HG03135 (cell line): ENCODE results near the gene SLC27A1.
"Not testable (repeated sequence)": the region's sequence is repeated elsewhere in the genome, so short reads cannot be mapped to it uniquely, and the experiment has no call there.

Experiments used
- ATAC-seq: cut with Tn5 transposase; IDR thresholded peaks from one replicate; pipeline ENCODE4 v1.9.1; 2021; ENCODE audit warnings: mild to moderate bottlenecking, moderate library complexity; ENCODE audit not compliant: unreplicated experiment

SLC27A1 gene

DNA sequence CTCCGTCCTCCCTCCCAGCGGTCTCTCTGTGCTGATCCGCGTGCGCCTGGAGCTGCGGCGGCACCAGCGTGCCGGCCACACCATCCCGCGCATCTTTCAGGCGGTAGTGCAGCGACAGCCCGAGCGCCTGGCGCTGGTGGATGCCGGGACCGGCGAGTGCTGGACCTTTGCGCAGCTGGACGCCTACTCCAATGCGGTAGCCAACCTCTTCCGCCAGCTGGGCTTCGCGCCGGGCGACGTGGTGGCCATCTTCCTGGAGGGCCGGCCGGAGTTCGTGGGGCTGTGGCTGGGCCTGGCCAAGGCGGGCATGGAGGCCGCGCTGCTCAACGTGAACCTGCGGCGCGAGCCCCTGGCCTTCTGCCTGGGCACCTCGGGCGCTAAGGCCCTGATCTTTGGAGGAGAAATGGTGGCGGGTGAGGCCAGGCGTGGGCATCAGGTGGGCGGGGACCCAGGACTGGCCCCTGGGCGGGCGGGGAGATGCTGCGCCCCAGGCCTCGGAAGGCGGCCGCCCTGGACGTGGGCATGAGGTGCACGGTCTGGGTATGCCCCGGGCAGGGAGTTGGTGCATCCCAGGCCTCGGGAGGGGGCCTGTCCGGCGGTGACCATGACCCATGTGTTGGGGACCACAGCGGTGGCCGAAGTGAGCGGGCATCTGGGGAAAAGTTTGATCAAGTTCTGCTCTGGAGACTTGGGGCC is 16.4 kb downstream of the SLC27A1 start:
- no peak for ATAC-seq

DNA sequence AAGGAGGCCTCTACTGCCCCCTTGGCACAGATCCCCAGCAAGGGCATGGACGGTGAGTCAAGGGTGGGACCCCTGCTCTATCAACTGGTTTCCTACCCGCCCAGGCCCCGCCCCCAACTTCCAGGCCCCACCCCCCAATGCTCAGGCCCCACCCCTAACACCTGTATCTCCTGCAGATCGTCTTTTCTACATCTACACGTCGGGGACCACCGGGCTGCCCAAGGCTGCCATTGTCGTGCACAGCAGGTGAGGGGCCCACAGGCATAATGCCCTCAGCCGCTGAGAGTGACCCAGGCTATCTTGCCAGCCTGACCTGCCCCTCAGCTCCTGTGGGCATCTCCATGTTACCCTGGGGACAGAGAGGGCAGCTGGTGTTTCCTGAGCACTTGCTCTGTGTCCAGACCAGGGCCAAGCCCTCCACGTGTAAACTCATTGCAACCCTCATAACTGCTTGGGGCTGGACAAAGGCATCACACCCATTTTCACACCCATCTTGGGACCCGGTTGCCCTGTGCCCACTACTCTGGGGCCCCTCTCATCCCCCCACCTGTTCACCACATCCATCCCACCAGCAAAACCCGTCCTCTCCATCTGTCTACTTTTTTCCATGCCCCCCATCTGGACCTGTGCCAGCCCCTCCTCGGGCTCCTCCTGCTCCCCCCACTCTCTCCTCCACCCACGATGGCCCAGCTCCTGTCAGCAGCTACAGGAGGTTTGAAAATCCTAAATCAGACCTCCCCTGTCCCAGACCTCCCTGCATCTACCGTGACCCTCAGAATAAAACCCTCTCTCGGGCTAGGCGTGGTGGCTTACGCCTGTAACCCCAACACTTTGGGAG is 17.2 kb downstream of the SLC27A1 start:
- ATAC-seq: no peak

DNA sequence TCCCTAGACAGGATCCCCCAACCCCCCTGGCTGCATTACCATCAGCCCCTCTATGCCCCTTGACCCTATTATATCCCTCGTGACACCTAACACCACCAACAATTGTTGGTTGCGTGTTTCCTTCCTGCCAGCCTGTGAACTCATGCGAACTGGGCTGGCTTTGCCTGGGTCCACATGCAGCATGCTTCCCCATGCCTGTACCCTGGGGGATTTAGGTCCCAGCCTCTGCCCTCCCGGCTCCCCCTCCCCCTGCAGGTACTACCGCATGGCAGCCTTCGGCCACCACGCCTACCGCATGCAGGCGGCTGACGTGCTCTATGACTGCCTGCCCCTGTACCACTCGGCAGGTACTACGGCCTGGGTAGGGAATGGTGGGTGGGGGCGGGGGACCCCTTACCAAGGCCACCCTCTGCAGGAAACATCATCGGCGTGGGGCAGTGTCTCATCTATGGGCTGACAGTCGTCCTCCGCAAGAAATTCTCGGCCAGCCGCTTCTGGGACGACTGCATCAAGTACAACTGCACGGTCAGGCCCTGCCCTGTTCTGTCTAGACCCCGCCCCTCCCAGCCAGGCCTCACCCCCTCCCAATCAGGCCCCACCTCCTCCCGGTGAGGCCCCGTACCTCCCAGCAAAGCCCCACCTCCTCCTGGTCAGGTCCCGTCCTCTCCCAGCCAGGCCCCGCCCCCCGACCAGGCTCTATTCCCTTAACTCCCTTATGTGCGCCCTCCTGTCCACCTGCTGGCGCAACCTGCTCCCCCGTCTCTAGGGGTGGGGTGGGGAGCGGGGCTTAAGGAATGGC is 18.5 kb downstream of the SLC27A1 start:
- no peak for ATAC-seq

DNA sequence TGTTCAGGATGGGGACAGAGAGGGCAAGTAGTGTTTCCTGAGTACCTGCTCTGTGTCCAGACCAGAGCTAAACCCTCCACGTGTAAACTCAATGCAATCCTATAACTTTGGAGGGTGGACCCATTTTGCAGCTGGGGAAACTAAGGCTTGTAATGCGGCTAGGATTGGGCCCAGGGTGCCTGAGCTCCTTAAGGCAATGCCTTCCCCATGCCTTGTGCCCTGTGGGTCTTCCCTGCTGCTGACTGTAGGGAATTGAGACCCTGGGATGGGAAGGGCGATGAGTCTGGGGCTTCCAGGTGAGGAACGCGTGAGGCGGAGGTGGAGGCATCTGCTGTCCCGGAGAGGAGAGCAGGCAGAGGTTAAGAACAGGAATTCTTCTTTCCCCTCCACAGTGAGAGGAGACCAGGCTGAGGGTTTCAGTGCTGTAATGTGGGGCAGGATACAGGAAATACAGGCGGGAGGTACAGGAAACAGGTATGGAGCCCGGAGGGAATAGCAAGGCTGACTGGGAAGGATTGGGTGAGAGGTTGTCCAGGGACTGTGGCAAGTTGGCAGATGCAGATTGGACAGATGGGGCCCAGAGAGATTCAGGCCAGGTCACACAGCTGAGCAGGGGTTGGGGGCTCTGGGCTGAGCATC is 19.2 kb downstream of the SLC27A1 start:
- no peak for ATAC-seq

DNA sequence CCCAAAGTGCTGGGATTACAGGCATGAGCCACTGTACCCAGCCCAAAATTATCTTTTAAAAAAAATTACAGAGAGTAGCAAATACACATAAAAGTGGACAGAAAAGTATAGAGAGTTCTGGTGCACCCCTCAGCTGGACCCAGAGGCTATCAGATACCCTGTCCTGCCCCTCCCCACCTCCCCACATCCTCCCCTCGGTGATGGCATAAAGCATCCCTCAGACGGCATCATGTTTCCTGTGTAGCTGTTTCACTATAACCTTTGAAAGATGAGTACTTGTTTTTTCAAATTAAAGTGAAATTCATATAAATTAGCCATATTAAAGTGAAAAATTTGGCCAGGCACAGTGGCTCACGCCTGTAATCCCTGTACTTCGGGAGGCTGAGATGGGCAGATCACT is 20.1 kb downstream of the SLC27A1 start:
- ATAC-seq: no peak

DNA sequence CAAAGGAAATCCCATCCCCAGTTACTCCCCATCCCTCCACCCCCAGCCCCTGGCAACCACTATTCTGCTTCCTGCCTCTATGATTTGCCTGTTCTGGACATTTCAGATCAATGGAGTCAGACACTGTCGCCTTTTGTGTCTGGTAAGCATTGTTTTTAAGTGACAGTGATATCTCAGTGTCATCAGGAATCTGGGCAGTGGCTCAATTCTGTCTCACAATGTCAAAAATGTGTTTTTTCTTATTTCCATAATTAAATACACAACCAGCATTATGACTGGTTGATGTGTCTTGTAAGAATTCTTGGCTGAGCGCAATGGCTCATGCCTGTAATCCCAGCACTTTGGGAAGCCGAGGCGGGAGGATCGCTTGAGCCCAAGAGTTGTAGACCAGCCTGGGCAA is 21.0 kb downstream of the SLC27A1 start:
- ATAC-seq: no peak

DNA sequence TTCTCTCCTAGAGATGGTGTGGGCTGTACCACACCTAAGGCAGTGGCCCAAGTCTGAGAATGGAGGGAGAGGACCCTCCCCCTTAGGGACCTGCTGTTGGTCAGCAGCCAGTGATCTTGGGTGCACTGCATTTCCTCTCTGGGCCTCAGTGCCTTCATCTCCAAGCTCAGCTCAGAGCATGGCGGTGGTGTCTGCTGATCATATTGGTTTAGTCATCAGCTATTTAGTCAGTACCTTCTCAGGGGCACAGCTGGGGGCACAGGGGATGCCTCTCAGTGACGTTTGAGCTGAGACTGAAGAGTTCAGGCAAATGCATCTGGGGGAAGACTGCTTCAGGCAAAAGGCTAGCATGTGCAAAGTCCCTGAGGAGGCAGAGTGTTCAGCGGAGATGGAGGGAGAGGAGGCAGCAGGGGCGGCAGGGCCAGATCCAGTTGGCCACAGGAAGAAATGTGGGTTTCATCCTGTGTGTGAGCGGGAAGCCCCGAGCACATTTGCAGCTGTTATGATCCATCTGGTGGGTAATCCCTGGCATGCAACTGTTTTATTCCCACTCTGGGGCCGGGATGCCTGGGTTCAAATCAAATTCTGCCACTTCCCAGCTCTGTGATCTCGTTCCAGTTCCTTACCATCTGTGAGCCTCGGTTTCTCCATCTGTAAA is 25.4 kb downstream of the SLC27A1 start:
- ATAC-seq: no peak

DNA sequence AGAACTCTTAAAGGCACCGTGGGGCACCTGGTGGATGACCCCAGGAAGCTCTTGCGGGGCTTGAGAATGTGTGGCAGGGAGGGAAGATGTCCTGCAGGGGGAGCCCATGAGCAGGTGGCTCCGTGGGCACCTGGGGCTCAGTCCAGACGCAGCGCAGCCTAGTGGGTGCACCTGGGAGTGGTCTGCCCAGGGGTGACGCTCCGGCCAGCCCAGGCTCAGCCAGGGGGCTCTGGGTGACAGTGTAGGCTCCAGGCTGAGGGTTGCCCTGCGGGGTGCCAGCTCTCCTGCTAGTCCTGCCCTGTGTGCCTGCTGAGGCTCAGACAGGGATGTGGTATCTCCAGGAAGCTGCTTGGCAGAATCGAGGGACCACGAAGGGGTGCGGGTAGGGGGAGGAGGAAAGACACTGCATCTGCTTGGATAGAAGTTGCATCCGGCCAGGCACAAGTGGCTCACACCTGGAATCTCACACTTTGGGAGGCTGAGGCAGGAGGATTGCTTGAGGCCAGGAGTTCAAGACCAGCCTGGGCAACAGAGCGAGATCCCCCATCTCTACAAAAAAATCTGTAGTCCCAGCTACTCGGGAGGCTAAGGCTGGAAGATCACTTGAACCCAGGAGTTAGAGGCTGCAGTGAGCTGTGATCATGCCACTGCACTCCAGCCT is 26.1 kb downstream of the SLC27A1 start:
- ATAC-seq: no peak

DNA sequence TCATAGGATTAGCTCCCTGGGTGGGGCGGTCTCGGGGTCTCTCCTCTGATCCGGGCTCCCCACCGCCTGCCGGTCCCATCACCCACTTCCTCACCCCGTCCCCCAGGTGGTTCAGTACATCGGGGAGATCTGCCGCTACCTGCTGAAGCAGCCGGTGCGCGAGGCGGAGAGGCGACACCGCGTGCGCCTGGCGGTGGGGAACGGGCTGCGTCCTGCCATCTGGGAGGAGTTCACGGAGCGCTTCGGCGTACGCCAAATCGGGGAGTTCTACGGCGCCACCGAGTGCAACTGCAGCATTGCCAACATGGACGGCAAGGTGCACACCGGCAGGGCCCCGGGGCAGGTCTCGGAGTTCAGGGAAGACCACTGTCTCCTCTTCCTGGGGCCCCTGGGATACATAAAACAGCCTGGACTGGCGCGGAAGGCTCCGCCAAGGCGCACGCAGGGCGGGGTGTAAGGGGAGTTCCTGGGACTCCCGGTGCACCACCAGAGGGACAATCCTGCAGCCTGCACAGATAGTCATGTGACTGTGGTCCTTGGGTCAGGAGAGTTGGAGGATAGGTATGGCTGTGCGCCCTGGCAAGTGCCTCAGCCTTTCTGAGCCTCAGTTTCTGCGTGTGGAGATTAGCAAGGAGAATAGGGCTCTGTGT is 26.9 kb downstream of the SLC27A1 start:
- ATAC-seq: no peak

DNA sequence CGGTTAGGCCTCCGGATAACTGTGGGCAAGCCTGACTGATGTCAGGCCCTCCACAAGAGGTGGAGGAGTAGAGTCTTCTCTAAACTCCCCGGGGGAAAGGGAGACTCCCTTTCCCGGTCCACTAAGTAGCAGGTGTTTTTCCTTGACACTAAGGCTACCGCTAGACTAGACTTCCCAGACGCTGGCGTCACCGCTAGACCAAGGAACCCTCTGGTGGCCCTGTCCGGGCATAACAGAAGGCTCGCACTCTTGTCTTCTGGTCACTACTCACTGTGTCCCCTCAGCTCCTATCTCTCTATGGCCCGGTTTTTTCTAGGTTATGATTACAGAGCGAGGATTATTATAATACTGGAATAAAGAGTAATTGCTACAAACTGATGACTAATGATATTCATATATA is 28.7 kb downstream of the SLC27A1 start:
- not testable (repeated sequence) for ATAC-seq

DNA sequence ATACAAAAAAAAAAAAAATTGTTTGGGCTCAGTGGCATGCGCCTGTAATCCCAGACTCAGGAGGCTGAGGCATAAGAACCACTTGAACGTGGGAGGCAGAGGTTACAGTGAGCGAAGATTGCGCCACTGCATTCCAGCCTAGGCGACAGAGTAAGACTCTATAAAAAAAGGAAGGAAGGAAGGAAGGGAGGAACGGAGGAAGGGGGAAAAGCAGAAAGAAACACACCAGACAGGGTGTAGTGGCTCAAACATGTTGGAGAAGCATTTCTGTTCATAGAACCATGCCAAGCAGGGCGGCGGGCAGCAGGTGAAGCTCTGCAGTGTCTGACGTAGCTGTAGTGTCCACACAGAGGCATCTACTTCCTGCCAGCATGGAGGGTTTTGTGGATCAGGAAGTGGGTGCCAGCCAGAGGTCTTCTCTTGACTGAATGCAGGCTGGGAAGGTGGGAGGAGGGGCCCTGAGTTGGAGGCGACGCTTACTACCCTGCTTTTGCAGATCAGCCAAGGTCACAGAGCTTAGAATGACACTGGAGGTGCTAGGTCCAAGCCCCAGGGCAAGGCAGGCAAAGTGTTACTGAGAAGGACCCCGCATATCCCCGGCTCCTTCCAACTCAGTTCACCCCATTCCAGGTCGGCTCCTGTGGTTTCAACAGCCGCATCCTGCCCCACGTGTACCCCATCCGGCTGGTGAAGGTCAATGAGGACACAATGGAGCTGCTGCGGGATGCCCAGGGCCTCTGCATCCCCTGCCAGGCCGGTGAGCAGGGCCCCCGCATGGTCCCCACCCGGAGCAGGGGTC is 29.5 kb downstream of the SLC27A1 start:
- ATAC-seq: no peak

DNA sequence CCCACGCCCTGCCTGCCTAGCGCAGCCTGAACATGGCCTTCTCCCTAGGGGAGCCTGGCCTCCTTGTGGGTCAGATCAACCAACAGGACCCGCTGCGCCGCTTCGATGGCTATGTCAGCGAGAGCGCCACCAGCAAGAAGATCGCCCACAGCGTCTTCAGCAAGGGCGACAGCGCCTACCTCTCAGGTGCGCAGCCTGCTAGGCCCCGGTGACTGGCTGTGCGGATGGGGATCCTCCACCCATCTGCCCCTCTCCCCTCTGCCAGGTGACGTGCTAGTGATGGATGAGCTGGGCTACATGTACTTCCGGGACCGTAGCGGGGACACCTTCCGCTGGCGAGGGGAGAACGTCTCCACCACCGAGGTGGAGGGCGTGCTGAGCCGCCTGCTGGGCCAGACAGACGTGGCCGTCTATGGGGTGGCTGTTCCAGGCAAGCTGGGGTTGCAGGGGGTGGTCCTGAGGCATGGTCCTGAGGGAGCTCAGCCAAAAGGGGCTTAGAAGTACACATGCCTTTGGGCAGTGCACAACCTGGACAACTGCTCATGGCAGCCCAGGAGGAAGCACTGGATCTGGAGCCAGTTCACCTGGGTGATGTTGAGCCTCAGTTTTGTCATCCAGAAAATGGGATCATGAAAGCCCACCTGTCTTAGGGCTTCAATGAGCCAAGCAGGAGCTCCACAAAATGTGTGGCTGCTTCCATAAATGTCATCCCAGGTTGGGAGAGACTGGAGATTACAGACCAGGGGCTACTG is 30.3 kb downstream of the SLC27A1 start:
- no peak for ATAC-seq

DNA sequence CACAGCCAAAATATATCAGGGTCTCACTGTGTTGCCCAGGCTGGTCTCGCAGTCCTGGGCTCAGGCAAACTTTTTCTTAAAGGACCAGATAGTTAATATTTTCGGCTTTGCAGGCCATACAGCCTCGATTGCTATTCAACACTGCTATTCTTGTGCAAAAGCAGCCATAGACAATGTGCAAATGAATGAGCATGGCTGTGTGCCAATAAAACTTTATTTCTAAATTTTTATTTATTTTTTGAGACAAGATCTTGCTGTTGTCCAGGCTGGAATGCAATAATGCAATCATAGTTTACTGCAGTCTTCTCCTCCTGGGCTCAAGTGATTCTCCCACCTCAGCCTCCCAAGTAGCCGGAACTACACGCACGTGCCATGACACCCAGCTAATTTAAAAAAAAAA is 32.9 kb downstream of the SLC27A1 start:
- no peak for ATAC-seq

DNA sequence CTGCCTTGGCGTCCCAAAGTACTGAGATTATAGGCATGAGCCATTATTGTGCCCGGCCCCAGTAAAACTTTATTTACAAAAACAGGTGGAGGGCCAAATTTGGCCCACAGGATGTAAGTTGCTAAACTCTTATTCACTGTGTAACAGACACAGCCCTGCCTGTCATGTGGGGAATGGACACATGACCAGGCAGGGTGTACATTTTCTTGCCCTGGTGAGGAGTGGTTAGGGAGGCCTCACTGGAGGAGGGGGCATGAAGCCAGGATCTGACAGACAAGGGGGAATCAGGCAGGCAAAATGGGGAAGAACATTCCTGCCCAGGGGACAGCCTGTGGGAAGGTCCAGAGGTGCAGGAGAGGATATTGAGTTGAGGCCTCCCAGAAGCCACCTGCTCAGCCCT is 33.7 kb downstream of the SLC27A1 start:
- no peak for ATAC-seq

DNA sequence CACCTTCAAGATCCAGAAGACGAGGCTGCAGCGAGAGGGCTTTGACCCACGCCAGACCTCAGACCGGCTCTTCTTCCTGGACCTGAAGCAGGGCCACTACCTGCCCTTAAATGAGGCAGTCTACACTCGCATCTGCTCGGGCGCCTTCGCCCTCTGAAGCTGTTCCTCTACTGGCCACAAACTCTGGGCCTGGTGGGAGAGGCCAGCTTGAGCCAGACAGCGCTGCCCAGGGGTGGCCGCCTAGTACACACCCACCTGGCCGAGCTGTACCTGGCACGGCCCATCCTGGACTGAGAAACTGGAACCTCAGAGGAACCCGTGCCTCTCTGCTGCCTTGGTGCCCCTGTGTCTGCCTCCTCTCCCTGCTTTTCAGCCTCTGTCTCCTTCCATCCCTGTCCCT is 34.1 kb downstream of the SLC27A1 start:
- no peak for ATAC-seq

DNA sequence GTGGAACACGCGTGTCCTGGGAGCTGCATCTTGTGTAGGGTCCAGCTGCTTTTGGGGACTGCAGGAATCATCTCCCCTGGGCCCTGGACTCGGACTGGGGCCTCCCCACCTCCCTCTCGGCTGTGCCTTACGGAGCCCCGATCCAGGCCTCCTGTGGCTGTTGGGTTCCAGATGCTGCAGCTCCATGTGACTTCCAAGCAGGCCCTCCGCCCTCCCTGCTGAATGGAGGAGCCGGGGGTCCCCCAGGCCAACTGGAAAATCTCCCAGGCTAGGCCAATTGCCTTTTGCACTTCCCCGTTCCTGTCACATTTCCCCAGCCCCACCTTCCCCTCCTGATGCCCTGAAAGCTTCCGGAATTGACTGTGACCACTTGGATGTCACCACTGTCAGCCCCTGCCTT is 34.9 kb downstream of the SLC27A1 start:
- ATAC-seq: no peak

DNA sequence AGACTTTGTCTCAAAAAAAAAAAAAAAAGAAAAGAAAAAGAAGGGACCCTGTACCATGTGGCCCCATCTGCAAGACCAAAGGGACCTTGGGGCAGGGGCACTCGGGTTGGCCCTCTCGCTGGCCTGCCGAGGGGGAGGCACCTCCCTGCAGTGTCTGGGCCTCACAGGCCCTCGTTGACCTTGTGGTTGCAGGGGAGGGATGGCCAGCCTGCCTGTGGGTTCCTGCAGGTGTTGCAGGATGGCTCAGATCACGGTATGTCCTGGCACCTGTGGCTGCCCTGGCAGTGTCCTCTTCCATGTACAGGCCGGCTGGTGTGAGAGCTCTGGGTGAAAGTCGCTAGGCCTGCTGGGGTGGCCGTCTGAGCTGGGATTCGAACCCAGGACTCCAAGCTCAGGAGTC is 36.4 kb downstream of the SLC27A1 start:
- no peak for ATAC-seq

DNA sequence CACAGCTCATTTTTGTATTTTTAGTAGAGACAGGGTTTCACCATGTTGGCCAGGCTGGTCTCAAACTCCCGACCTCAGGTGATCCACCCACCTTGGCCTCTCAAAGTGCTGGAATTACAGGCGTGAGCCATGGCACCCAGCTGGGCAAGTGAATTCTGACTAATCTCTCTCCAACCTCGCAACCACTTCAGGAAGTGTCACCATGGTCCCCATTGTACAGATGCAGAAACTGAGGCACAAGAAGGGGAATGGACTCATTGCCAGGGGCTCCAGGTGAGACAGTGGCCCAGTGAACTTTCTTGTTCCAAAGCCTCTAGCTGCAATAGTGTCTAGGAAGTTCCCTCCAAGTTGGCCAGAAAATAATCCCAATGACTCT is 38.2 kb downstream of the SLC27A1 start:
- not testable (repeated sequence) for ATAC-seq
